BE2C (cell line): Measurements from ENCODE around the gene QPCT.

Source experiments
- DNase-seq: peaks from one replicate; pipeline ENCODE4 v3.0.0-alpha.2; 2020
- H3K27me3 ChIP-seq: fragments of 250-450 bp; sonication (Bioruptor Pico); 2 replicates; pipeline ENCODE4 v1.5.1; 2020; ENCODE audit warnings: mild to moderate bottlenecking
- H3K36me3 ChIP-seq: fragments of 250-450 bp; sonication (Bioruptor Pico); 2 replicates; pipeline ENCODE4 v1.5.1; 2020; ENCODE audit warnings: mild to moderate bottlenecking
- H3K4me1 ChIP-seq: fragments of 250-450 bp; sonication (Bioruptor Pico); 2 replicates; pipeline ENCODE4 v1.5.1; 2020
- H3K4me3 ChIP-seq: 2 replicates; pipeline ENCODE4 v1.5.1; 2011; ENCODE audit warnings: low read depth, low read length
- H3K9me3 ChIP-seq: fragments of 250-450 bp; sonication (Bioruptor Pico); 2 replicates; pipeline ENCODE4 v1.5.1; 2020
- CTCF ChIP-seq: IDR thresholded peaks from 2 replicates; pipeline ENCODE4 v1.5.1; 2012; ENCODE audit warnings: mild to moderate bottlenecking, low read depth, low read length

Gene QPCT

GRCh38 chr2:37417321-37417720 is 72.9 kb downstream of the QPCT start:
- DNase-seq, result no peak
- TF ChIP-seq CTCF, result no peak
- Histone ChIP-seq H3K4me1 (peaks cover 15% of the 10 kb centered on the region), H3K9me3 (no peaks in the 10 kb centered on the region), H3K27me3 (no peaks in the 10 kb centered on the region), H3K4me3 (no peak overlapping the region), H3K36me3 (no peaks in the 10 kb centered on the region)

GRCh38 chr2:37418956-37419355 is 74.5 kb downstream of the QPCT start:
- Histone ChIP-seq H3K36me3 (no peaks in the 10 kb centered on the region), H3K27me3 (no peaks in the 10 kb centered on the region), H3K4me3 (no peak overlapping the region), H3K4me1 (peaks cover 15% of the 10 kb centered on the region), H3K9me3 (no peaks in the 10 kb centered on the region)
- TF ChIP-seq CTCF, result no peak
- no peak for DNase-seq

- no peak overlapping the region for H3K4me3 ChIP-seq
- no peak for TF ChIP-seq CTCF
These were observed 77.3 kb downstream of the QPCT start for GRCh38 chr2:37421686-37422085.

GRCh38 chr2:37422816-37423215 is 78.4 kb downstream of the QPCT start:
- DNase-seq, result no peak
- TF ChIP-seq CTCF, result no peak
- Histone ChIP-seq H3K4me3 (no peak overlapping the region), H3K27me3 (no peaks in the 10 kb centered on the region), H3K9me3 (no peaks in the 10 kb centered on the region), H3K4me1 (no peaks in the 10 kb centered on the region), H3K36me3 (no peaks in the 10 kb centered on the region)

More at GRCh38 chr2:37421686-37422085, 77.3 kb downstream of the QPCT start:
- DNase-seq, result no peak
- Histone ChIP-seq H3K36me3 (no peaks in the 10 kb centered on the region), H3K4me1 (no peaks in the 10 kb centered on the region), H3K27me3 (no peaks in the 10 kb centered on the region), H3K9me3 (no peaks in the 10 kb centered on the region)
